HL-60/S4 treated with phorbol 12-myristate 13-acetate at 8.2 ng/mL for 4 days and 3 days (cell line): ENCODE measurements around the gene CDC25B.

Experiments
- in situ Hi-C: fragments of 300-500 bp; cut with MboI; formaldehyde crosslinking; loops from 2 replicates; pipeline ENCODE4 v1.15.0; 2022; ENCODE audit warnings: low sequenced_read_pairs

CDC25B gene

DNA sequence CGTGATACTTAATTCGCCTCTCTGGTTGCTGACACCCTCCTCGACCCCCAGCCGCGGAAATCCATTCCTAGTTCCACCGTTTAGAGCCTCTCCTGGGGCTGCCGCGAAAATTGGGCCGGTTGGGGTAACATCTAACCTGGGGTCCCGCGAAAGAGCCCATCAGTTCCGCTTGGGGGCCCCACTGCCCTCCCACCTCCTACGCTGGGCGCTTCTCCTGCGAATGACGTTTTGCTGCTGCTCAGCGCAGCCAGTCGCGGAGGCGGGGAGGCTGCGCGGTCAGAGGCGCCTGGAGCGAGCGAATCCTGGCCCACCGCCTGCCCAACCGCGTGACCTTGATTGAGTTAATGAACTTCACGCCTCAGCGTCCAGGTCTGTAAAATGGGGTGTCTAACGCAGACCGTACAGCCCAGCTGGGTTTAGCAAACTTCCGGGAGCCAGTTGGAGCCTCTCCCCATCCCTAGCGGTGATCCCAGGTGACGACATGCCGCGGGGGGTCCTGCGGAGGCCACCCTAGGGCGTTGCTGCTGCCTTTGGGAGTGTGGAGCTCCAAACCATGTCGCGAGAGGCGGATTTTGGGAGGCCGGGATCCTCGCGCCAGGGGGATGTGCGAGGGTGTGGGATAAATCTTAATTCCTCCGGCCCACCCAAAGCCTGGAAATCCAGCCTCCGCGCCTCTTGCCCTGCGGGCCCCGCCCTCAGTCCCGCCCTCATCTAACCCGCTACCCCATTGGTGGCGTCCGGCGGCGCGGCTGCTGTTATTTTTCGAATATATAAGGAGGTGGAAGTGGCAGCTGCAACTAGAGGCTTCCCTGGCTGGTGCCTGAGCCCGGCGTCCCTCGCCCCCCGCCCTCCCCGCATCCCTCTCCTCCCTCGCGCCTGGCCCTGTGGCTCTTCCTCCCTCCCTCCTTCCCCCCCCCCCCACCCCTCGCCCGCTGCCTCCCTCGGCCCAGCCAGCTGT, at the start of gene CDC25B:
TSS of gene CDC25B (plus strand) at position 800 of the 958 bp plus-strand sequence. CDS start 222 bp downstream, outside the sequence.
- in situ Hi-C loops: no loop called here

DNA sequence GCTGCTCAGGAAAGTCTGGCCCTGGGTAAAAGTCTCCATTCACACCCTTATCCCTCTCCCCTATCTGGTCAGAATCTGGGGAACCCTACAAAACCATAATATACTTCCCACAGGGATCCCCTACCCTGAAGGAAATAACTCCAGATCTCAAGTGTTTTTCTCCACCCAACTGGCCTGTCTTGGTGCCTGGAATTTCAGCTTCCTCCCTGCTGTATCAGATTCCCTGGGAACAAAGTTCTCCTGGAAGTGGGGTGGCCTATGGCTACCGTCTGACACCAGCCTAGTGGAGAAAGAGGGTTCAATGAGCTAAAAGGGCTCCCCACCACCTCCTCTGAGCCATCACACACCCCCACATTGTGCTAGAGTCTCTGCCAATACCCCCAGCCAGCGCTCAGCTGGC, 48.6 kb upstream of the CDC25B start:
- in situ Hi-C loops: no loop called here

DNA sequence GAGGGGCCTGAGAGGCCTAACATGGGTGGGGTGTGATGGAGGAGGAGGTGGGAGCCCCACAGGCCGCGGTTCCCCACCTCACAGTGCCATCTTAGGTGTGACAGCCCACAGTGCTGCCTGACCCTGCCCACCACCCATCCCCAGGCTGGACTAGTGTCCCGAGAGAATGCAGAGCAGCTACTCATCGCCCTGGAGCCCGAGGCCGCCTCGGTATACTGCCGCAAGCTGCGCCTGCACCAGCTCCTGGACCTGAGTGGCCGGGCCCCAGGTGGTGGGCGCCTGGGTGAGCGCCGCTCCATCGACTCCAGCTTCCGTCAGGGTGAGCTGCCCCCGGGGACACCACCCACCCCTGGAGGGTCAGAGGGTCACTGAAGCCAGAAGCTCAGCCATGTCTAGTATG, 48.0 kb upstream of the CDC25B start:
- in situ Hi-C loops: no loop called here

DNA sequence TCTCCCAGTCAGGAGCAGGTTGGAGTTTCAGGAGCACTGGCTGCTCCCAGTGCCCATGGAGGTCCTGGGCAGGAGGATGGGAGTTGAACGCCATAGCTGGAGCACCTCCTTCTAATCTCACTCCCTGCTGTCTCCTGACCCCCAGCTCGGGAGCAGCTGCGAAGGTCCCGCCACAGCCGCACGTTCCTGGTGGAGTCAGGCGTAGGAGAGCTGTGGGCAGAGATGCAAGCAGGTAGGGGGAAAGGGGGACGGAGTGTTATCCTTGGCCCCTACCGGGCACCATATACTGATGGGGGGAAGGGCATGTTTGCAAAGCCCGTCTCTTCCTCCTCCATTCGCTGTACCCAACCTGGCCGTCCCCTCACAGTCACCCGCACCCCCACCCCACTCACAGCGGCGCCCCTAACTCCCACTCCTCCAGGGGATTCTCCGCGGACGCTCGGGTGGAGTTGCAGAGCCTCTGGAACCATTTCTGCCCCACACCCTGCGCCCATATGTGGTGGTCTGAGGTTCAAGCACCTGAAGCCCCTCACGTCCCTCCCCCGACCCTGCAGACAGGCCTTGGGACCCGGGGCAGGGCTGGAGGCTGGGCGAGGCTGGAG, 46.9 kb upstream of the CDC25B start:
- in situ Hi-C loops: no loop called here

DNA sequence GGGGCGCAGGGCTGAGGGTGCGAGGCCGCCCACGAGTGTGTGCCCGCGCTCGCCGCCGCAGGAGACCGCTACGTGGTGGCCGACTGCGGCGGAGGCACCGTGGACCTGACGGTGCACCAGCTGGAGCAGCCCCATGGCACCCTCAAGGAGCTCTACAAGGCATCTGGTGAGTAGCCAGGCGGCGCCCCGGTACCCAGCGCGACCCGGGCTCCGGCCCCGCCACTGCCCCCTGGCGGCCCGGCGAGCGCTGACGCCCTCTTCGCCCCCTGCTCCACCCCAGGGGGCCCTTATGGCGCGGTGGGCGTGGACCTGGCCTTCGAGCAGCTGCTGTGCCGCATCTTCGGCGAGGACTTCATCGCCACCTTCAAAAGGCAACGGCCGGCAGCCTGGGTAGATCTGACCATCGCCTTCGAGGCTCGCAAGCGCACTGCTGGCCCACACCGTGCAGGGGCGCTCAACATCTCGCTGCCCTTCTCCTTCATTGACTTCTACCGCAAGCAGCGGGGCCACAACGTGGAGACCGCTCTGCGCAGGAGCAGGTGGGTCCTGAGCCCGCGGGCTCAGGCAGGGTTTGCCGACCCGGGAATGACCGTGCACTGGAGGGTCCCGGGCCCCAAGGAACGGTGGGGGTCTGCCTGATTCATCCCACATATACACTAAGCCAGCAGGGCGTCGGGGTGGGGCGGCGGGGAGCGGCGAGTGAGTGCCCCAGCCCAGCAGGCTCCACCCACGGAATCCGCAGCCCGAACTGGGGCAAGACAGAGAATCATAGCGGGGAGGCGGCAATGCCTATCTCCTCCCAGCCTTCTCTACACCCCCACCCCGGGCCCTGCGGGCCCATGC, 46.2 kb upstream of the CDC25B start:
- in situ Hi-C loops: no loop called here

DNA sequence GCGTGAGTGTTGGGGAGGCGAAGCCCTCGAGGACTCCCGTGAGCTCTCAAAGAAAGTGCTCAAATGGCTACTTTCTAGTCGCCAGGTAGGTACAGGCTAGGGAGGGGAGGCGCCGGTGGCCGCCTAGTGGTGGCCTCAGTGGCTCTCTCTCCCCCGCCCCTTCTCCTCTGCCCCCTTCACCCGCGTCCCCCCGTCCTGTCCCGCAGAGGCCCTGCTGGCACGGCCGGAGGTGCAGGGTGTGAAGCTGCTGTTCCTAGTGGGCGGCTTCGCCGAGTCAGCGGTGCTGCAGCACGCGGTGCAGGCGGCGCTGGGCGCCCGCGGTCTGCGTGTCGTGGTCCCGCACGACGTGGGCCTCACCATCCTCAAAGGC, 44.8 kb upstream of the CDC25B start:
- in situ Hi-C loops: no loop called here

DNA sequence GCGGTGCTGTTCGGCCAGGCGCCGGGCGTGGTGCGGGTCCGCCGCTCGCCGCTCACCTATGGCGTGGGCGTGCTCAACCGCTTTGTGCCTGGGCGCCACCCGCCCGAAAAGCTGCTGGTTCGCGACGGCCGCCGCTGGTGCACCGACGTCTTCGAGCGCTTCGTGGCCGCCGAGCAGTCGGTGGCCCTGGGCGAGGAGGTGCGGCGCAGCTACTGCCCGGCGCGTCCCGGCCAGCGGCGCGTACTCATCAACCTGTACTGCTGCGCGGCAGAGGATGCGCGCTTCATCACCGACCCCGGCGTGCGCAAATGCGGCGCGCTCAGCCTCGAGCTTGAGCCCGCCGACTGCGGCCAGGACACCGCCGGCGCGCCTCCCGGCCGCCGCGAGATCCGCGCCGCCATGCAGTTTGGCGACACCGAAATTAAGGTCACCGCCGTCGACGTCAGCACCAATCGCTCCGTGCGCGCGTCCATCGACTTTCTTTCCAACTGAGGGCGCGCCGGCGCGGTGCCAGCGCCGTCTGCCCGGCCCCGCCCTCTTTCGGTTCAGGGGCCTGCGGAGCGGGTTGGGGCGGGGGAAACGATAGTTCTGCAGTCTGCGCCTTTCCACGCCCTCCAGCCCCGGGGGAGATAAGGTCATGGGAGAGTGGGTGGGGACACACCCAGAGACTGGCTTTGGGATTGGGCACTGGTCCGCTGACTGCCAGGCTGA, 44.3 kb upstream of the CDC25B start:
- in situ Hi-C loops: no loop called here

DNA sequence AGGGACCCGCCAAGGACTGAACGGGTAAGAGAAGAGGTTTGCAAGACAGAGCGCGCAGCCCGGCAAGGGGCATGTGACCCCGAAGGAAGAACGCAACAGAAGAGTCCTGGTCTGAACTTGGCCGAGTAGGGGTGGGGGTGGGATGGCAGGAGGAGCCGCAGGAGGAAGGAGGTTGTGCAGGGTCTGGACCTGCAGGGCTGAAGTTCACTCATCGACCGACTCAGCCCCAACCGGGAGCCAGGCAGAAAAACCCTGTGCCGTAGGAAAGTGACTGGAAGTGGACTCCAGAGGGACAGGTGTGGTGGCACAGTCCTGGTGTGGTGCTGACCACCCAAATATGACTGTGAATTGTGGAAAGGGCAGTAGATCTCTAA, 43.7 kb upstream of the CDC25B start:
- in situ Hi-C loops: no loop called here

DNA sequence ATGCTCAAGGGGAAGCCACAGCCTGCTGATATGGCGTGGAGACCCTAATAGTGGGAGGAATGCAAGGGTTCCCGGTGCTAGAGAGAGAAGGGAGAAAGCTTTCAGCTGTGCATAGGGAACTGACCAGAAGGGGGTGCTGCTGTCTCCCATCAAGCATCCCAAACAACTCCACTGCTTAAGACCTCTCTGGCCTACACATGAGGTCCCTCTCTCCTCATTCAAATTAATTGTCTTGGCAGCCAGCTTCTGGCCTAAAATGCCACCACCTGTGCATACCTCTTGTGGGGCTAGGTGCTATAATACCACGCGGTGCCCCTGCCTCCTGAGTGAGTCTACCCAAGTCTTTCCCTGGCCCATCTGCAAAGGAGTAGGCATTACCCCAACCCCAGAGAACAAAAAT, 43.0 kb upstream of the CDC25B start:
- in situ Hi-C loops: no loop called here

DNA sequence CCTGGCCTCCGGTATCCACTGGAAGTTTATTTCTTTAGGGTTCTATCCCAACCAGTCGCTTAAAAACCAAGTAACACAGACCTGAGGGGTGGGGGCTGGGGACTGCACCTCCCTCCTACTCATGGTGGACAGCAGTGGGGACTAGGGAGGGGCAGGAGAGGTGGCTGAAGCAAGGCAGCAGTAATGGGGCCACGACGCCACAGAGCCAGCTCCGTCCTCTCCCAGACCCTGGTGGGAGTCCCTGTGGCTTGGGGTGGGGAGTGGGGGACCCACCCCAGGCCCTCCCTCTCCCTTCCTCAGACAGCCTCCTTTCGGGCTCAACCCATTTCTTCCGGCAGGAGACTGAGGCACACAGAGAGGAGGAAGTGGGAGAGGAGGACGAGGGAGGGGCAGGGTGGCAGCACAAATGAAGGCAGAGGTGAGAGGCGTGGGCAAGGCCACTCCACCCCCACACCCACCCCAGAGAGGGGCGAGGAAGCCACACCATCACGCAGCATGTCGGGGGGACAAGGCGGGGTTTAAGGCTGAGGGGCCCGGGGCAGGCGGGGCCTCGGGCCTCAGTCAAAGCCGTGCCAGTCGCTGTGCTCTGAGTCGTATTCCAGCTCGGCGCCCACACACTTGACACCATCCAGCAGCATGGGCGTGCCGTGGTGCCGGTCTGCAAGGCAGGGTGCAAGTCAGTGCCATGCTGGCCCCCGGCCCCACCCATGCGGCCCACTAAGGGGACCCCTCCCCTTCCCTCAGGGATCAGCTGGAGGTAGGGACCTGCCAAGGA, 42.4 kb upstream of the CDC25B start:
- in situ Hi-C loops: no loop called here

DNA sequence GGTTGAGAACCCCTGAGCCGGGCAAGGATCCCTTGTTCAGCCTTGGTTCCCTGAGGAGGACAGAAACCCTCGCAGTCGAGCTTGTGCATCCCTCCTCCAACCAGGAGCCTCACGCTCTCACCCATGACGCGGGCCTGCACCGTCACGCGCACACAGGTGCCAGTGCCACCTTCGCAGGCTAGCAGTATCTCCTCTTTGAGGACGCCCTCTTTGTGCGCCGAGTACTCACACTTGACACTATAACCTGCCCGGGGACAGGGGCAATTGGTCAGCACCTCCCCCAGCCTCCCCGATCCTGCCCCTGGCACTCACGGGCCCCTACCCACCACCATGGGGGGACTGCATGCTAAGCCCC, 41.9 kb upstream of the CDC25B start:
- in situ Hi-C loops: no loop called here

DNA sequence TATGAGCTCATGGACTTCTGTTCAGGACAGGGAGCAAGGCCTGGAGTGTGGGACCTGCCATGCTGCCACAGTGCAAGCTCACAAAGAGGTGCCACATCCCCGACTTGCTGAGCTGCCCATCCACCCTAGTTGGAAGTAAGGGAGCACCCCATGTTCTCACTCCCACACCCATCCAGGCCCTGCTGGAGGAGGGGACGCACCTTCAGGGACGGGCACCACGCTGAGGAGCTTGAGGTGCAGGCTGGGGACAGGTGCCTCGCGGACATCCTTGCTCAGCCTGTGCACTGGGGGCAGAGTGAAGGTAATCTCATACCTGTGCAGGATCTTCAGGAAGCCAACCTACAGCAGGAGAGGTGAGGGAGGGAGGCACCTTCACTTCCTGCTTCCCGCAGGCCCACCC, 40.8 kb upstream of the CDC25B start:
- in situ Hi-C loops: no loop called here

DNA sequence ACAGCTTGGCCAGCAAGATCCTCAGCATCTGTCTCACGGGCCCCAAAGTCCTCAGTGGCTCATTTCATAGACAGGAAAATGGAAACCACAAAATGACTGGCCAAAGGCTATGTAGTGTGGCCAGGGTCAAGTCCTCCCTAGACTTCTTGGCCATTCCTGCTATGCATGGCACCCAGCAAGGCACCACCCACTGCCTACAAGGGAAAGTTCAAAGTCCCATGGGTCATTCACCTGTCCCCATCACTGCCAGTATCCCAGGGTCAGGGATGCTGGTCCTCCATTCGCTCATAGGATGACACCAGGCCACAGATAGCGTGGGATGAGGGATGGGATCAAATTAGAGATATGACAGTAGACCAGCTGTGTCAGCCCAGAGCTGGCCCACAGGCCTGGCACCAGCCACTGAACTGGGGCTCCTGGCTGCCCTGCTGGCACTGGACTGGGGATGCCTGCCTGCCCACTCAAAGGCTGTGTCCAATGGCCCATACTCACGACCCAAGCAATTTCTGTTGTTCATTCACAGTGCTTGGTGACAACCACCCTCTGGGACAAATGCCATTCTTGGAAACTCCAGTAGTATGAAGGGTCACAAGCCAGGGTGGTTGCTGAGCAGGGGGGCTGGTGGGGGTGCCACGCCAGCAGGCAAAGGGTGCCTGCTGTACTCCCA, 40.2 kb upstream of the CDC25B start:
- in situ Hi-C loops: no loop called here

DNA sequence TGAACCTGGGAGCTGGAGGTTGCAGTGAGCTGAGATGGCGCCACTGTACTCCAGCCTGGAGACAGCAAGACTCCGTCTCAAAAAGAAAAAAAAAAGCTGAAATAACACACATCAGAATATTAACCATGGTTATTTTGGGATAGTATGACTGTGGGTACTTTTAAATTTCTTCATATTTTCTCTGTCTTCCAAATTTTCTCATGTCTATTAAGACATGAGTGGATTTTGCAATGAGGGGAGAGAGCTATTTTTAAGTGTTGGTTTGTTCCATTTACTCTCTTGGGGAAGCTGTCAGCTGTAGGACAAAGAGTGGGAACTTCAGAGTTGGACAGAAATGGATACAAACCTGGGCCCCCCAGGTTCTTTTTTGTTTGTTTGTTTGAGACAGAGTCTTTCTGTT, 38.8 kb upstream of the CDC25B start:
- in situ Hi-C loops: no loop called here

DNA sequence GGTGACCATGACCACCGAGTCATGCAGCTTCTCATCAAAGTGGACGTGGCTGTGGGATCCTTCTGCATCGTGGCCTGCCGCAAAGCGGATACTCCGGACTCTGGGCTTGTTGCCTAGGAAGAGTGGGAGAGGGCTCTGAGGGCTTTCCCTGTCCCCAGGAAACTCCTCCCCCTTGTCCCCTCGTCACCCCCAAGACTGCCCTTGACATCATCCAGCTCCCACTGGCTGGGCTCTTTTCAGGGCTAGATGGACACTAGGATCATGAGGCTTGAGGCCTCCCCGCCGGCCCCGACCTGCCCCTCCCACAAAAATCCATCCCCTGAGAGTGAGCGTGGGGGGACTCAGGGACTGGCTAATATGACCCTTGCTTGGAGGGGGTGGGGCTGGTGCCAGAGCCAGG, 37.5 kb upstream of the CDC25B start:
- in situ Hi-C loops: no loop called here

DNA sequence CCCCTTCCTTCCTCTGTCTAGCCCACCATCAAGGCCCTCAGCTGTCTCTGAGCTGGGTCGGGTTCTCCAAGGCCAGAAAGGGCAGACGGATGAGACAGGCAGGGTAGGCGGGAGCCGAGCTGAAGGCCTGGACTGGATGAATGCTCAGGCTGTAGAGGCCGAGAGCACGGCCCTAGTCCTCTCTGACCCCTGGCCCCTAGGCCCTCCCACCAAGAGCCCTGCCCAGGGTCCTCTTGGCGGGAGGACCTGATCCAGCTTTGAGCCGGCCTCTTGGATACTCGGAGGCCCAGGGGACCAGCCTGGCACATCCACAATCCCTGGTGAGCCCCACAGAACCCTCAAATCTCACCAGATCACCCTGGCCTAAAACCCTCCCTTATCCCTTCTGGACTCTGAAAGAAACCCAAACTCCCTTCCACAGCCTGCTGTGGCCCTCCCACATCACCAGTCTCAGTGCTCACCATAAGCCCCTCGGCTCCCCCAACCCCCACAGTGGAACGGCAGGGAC, 36.7 kb upstream of the CDC25B start:
- in situ Hi-C loops: no loop called here

DNA sequence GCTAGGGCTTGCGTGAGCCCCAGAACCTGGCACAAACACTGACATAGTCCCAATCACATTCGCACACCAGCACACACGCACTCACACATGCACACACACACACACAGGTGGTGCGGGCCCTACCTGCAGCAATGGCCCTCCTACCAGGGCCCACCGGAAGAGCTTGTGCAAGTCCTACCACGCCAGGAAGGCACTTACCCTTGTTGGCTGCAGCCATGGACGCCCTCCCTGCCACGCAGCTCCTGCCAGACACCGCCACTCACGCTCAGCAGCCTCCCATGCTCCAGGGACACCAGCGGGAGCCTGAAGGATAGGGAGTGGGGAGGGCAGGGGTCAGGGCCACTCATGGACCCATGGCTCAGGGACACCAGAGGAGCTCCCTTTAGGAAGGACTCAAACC, 36.2 kb upstream of the CDC25B start:
- in situ Hi-C loops: no loop called here

DNA sequence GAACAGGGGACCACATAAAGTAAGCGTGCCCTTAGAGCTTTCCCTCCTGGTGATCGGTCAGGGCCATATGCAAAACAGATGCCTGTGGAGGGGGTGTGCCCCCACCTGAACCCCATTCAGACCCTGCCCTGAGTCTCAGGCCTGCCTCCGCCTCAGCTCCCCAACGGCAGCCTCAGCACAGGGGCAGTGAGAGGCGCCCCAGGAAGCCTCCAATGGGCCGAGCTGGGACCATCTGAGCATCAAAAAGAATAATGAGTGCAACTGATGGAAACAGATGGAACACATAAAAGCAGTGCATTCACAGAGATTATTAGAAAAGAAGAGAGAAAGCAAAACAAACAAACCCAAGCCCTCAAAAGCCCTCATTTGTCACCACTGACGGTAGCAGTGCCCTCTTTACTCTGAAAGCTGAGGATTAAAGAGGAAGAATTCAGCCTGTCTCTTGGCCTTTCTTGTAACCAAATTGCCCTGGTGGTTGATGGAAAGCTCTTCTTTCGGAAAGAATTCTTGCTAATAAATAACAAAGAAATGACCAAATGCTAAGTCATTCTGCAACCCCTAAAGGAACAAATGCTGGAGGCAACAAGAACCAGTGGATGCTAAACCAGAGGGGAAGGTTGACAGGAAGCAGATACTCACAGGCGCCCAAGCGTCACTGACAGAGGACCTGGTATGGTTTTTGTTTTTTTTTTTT, 35.3 kb upstream of the CDC25B start:
- in situ Hi-C loops: no loop called here
